Esophagus muscularis mucosa (tissue), 4 donors: Measurements from ENCODE around the gene GFRA1. TPM values are rescaled to one million over a fixed set of nuclear protein-coding genes. Genes with fewer than 3 reads are reported as not detected.

Experiments used
- DNase-seq: peaks from one replicate; pipeline ENCODE4 v3.0.0-alpha.2; 2017; ENCODE audit errors: extremely low spot score
- H3K27ac ChIP-seq, 4 donors: fragments of 200-600 bp; sonication (generic); replicated peaks in 1 of 4; 1 replicate in 3 of 4; 2 replicates in 1 of 4; pipeline ENCODE4 v1.5.1; 2016 to 2019; ENCODE audit warnings: mild to moderate bottlenecking in 1 of 4
- H3K27me3 ChIP-seq, 4 donors: fragments of 200-600 bp; sonication (generic); one replicate each; pipeline versions ENCODE4 v1.5.1 to v1.6.0; 2016 to 2019
- H3K36me3 ChIP-seq, 4 donors: fragments of 200-600 bp; sonication (generic); one replicate each; pipeline ENCODE4 v1.5.1; 2016 to 2019
- H3K4me1 ChIP-seq, 4 donors: fragments of 200-600 bp; sonication (generic); one replicate each; pipeline ENCODE4 v1.5.1; 2016 to 2019
- H3K4me3 ChIP-seq, 4 donors: fragments of 200-600 bp; sonication (generic); 1 replicate in 2 of 4; 2 replicates in 2 of 4; pipeline ENCODE4 v1.5.1; 2016 to 2019; ENCODE audit warnings: mild to moderate bottlenecking in 4 of 4, moderate library complexity in 1 of 4
- H3K9me3 ChIP-seq, 4 donors: fragments of 200-600 bp; sonication (generic); 1 replicate in 3 of 4; 2 replicates in 1 of 4; pipeline ENCODE4 v1.5.1; 2016 to 2019
- CTCF ChIP-seq, 3 experiments: fragments of 200-600 bp in 2 of 3; fragments of 450-650 bp in 1 of 3; sonication (generic) in 2 of 3; IDR thresholded peaks; one replicate each; pipeline ENCODE4 v1.5.1; 2017 to 2019; ENCODE audit warnings: antibody characterized with exemption in 3 of 3, mild to moderate bottlenecking in 2 of 3, moderate library complexity in 1 of 3
- EP300 ChIP-seq: sonication (generic); formaldehyde crosslinking; IDR thresholded peaks from one replicate; pipeline ENCODE4 v1.6.1; 2017; ENCODE audit warnings: antibody characterized with exemption
- POLR2A ChIP-seq: fragments of 450-650 bp; IDR thresholded peaks from one replicate; pipeline ENCODE4 v1.6.1; 2017; ENCODE audit warnings: antibody characterized with exemption, moderate library complexity, mild to moderate bottlenecking, low read depth
- POLR2AphosphoS5 ChIP-seq, 2 donors: sonication (generic); formaldehyde crosslinking; IDR thresholded peaks; one replicate each; pipeline ENCODE4 v1.6.1; 2017; ENCODE audit warnings: antibody characterized with exemption in 2 of 2
- WGBS: methylation state at CpG from one replicate; pipeline ENCODE4 v1.1.5; 2018; 5-methylcytosine and 5-hydroxymethylcytosine counted together
- intact Hi-C: fragments of 100-400 bp; cut with DNase I; formaldehyde crosslinking; loops from one replicate; pipeline ENCODE4 v1.15.1; 2023
- total RNA-seq, 4 donors: library from RNA; depleted of rRNA; stranded (reverse); fragments of >200 nt; gene quantifications; one replicate each; pipeline versions ENCODE4 v1.1.0 to v1.2.1, GENCODE V29; 2016

GFRA1 gene
- total RNA-seq, 4 donors from 2014 or later: 44.0 to 73.4 (median 64.5) TPM

GRCh38 chr10:116067825-116068224 is 205.2 kb downstream of the GFRA1 start:
- intact Hi-C loops: no loop called here
- DNase-seq: no peak
- Histone ChIP-seq H3K36me3 (peaks cover 0 to 4% (median 0%) of the 10 kb centered on the region in 4 donors), H3K27me3 (no peaks in the 10 kb centered on the region), H3K4me3 (no peak overlapping the region), H3K27ac (no peak overlapping the region), H3K9me3 (no peaks in the 10 kb centered on the region), H3K4me1 (peaks cover 0 to 23% (median 14%) of the 10 kb centered on the region in 4 donors)
- WGBS: 96% methylated on average over 4 of the region's 7 CpGs
- TF ChIP-seq POLR2A: no peak
- no peak for TF ChIP-seq EP300
- no peak for TF ChIP-seq CTCF (IDR thresholded peaks at IDR 0.05)
- TF ChIP-seq POLR2AphosphoS5 (IDR thresholded peaks at IDR 0.05): no peak

- 78% methylated on average over 4 of the region's 4 CpGs for WGBS
- no peaks in the 10 kb centered on the region for H3K4me1 ChIP-seq
- no peaks in the 10 kb centered on the region for H3K27me3 ChIP-seq
- H3K4me3 ChIP-seq: no peak overlapping the region
- no peak for DNase-seq
- peaks cover 0 to 4% (median 0%) of the 10 kb centered on the region in 4 donors for H3K36me3 ChIP-seq
- no peaks in the 10 kb centered on the region for H3K9me3 ChIP-seq
- no peak overlapping the region for H3K27ac ChIP-seq
- no peak for TF ChIP-seq POLR2A
- no peak for TF ChIP-seq POLR2AphosphoS5 (IDR thresholded peaks at IDR 0.05)
- TF ChIP-seq EP300: no peak
- no peak for TF ChIP-seq CTCF (IDR thresholded peaks at IDR 0.05)
- intact Hi-C loops: no loop called here
These were observed 209.9 kb downstream of the GFRA1 start for GRCh38 chr10:116063107-116063506.

- Histone ChIP-seq H3K36me3 (peaks cover 0 to 4% (median 0%) of the 10 kb centered on the region in 4 donors), H3K9me3 (no peaks in the 10 kb centered on the region), H3K27me3 (no peaks in the 10 kb centered on the region), H3K27ac (no peak overlapping the region), H3K4me3 (no peak overlapping the region), H3K4me1 (peaks cover 0 to 8% (median 3%) of the 10 kb centered on the region in 4 donors)
- DNase-seq: no peak
- intact Hi-C loops: no loop called here
- 58% methylated on average over 7 of the region's 7 CpGs for WGBS
- TF ChIP-seq POLR2A: no peak
- TF ChIP-seq CTCF (IDR thresholded peaks at IDR 0.05): no peak
These were observed 212.1 kb downstream of the GFRA1 start for GRCh38 chr10:116060864-116061263.

GRCh38 chr10:116059320-116059719 is 213.7 kb downstream of the GFRA1 start:
- intact Hi-C loops: no loop called here
- H3K4me1 ChIP-seq: peaks cover 0 to 16% (median 13%) of the 10 kb centered on the region in 4 donors
- no peak overlapping the region for H3K4me3 ChIP-seq
- H3K27me3 ChIP-seq: no peaks in the 10 kb centered on the region
- no peaks in the 10 kb centered on the region for H3K9me3 ChIP-seq
- H3K27ac ChIP-seq: no peak overlapping the region
- TF ChIP-seq CTCF (IDR thresholded peaks at IDR 0.05) (no peak), POLR2A (no peak), POLR2AphosphoS5 (IDR thresholded peaks at IDR 0.05) (no peak), EP300 (no peak)
- WGBS: 87% methylated on average over 7 of the region's 7 CpGs
- no peak for DNase-seq
- H3K36me3 ChIP-seq: no peaks in the 10 kb centered on the region
